Ascending aorta (tissue), 2 donors: Measurements from ENCODE around the gene TRIM2. TPM values are rescaled to one million over a fixed set of nuclear protein-coding genes. Genes with fewer than 3 reads are reported as not detected.

Experiments used
- DNase-seq, 2 donors: peaks; one replicate each; pipeline ENCODE4 v3.0.0-alpha.2; 2019; ENCODE audit warnings: low spot score in 2 of 2
- H3K27ac ChIP-seq, 2 donors: fragments of 200-600 bp; sonication (generic); one replicate each; pipeline ENCODE4 v1.5.1; 2016 to 2017; ENCODE audit warnings: mild to moderate bottlenecking in 1 of 2
- H3K27me3 ChIP-seq: fragments of 200-600 bp; sonication (generic); one replicate; pipeline ENCODE4 v1.5.1; 2017
- H3K36me3 ChIP-seq, 2 donors: fragments of 200-600 bp; sonication (generic); one replicate each; pipeline ENCODE4 v1.5.1; 2016
- H3K4me1 ChIP-seq, 2 donors: fragments of 200-600 bp; sonication (generic); one replicate each; pipeline ENCODE4 v1.5.1; 2016 to 2017; ENCODE audit warnings: mild to moderate bottlenecking in 1 of 2
- H3K4me3 ChIP-seq, 2 donors: fragments of 200-600 bp; sonication (generic); one replicate each; pipeline ENCODE4 v1.5.1; 2016 to 2017; ENCODE audit warnings: mild to moderate bottlenecking in 1 of 2
- H3K9me3 ChIP-seq, 2 donors: fragments of 200-600 bp; sonication (generic); one replicate each; pipeline ENCODE4 v1.5.1; 2016
- intact Hi-C: fragments of 100-400 bp; cut with DNase I; formaldehyde crosslinking; loops from one replicate; pipeline ENCODE4 v1.15.1; 2023
- total RNA-seq: library from RNA; depleted of rRNA; stranded (reverse); fragments of >200 nt; gene quantifications from one replicate; pipeline ENCODE4 v1.1.0, GENCODE V29; 2016
- TF ChIP-seq, protein P1 (sequence below), 3 experiments: fragments of 200-600 bp in 2 of 3; fragments of 450-650 bp in 1 of 3; sonication (generic) in 2 of 3; IDR thresholded peaks; one replicate each; pipeline ENCODE4 v1.5.1; 2016 to 2019; ENCODE audit warnings: antibody characterized with exemption in 3 of 3, mild to moderate bottlenecking in 1 of 3, moderate library complexity in 1 of 3

TRIM2 gene
- total RNA-seq, 1 donor from 2014 or later, result 33.3 TPM

- H3K27me3 ChIP-seq, result no peaks in the 10 kb centered on the region
- intact Hi-C loops, result no loop called here
- no peaks in the 10 kb centered on the region for H3K4me1 ChIP-seq
- peaks cover 4 to 6% of the 10 kb centered on the region in 2 donors for H3K36me3 ChIP-seq
- TF ChIP-seq, protein P1, sequence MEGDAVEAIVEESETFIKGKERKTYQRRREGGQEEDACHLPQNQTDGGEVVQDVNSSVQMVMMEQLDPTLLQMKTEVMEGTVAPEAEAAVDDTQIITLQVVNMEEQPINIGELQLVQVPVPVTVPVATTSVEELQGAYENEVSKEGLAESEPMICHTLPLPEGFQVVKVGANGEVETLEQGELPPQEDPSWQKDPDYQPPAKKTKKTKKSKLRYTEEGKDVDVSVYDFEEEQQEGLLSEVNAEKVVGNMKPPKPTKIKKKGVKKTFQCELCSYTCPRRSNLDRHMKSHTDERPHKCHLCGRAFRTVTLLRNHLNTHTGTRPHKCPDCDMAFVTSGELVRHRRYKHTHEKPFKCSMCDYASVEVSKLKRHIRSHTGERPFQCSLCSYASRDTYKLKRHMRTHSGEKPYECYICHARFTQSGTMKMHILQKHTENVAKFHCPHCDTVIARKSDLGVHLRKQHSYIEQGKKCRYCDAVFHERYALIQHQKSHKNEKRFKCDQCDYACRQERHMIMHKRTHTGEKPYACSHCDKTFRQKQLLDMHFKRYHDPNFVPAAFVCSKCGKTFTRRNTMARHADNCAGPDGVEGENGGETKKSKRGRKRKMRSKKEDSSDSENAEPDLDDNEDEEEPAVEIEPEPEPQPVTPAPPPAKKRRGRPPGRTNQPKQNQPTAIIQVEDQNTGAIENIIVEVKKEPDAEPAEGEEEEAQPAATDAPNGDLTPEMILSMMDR (IDR thresholded peaks at IDR 0.05), result no peak
- H3K4me3 ChIP-seq, result no peak overlapping the region
- H3K9me3 ChIP-seq, result no peaks in the 10 kb centered on the region
- no peak for DNase-seq
- no peak overlapping the region for H3K27ac ChIP-seq
These were observed 39.2 kb downstream of the TRIM2 start for GRCh38 chr4:153243468-153243867.

- Histone ChIP-seq H3K4me3 (no peak overlapping the region), H3K9me3 (no peaks in the 10 kb centered on the region), H3K27ac (no peak overlapping the region), H3K4me1 (peaks cover 0 to 2% of the 10 kb centered on the region in 2 donors), H3K36me3 (peaks cover 4% of the 10 kb centered on the region in 2 donors), H3K27me3 (no peaks in the 10 kb centered on the region)
- DNase-seq, result no peak
- TF ChIP-seq, protein P1 (IDR thresholded peaks at IDR 0.05), result no peak
- intact Hi-C loops, result no loop called here
These were observed 40.7 kb downstream of the TRIM2 start for GRCh38 chr4:153244969-153245368.

GRCh38 chr4:153245775-153246174, 41.5 kb downstream of the TRIM2 start:
- Histone ChIP-seq H3K9me3 (no peaks in the 10 kb centered on the region), H3K4me1 (peaks cover 0 to 2% of the 10 kb centered on the region in 2 donors), H3K4me3 (no peak overlapping the region), H3K27ac (no peak overlapping the region), H3K27me3 (no peaks in the 10 kb centered on the region), H3K36me3 (peaks cover 0 to 4% of the 10 kb centered on the region in 2 donors)
- TF ChIP-seq, protein P1 (IDR thresholded peaks at IDR 0.05), result no peak
- DNase-seq, result no peak
- intact Hi-C loops, result no loop called here

GRCh38 chr4:153246446-153247115, 42.3 kb downstream of the TRIM2 start:
- Histone ChIP-seq H3K4me3 (no peak overlapping the region), H3K27me3 (no peaks in the 10 kb centered on the region), H3K9me3 (no peaks in the 10 kb centered on the region), H3K27ac (no peak overlapping the region), H3K36me3 (no peaks in the 10 kb centered on the region), H3K4me1 (peaks cover 0 to 2% of the 10 kb centered on the region in 2 donors)
- DNase-seq, result no peak
- intact Hi-C loops, result no loop called here
- TF ChIP-seq, protein P1 (IDR thresholded peaks at IDR 0.05), result no peak

DNA sequence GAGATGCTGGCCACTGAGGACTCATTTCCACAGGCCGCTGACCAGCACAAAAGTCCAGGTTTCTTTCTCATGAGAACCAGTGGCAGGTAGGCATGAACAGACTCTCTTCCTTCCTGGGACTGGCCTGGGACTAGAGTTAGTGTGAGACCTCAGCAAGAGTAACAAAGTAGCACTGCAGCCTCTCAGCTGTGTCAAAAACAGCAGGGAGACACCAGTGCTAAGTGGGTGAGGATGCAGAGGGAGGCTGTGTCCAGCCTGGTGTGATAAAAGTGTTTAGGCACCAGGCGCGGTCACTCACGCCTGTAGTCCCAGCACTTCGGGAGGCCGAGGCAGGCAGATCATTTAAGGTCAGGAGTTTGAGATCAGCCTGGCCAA, 42.9 kb downstream of the TRIM2 start:
- Histone ChIP-seq H3K4me1 (peaks cover 0 to 2% of the 10 kb centered on the region in 2 donors), H3K36me3 (no peaks in the 10 kb centered on the region)
- TF ChIP-seq, protein P1 (IDR thresholded peaks at IDR 0.05), result no peak

More for the DNA sequence above, 42.9 kb downstream of the TRIM2 start:
- no peak for DNase-seq
- H3K9me3 ChIP-seq, result no peaks in the 10 kb centered on the region
- no peak overlapping the region for H3K4me3 ChIP-seq
- H3K27me3 ChIP-seq, result no peaks in the 10 kb centered on the region
- intact Hi-C loops, result no loop called here
- no peak overlapping the region for H3K27ac ChIP-seq
